Hematopoietic multipotent progenitor cell treated with erythropoietin and hydrocortisone succinate and interleukin-3 and kit ligand, for 15 days (in vitro differentiated cells): ENCODE measurements around the gene LGI2.
A peak's percentile ranks its signal among the peaks of the same experiment; 100 is the strongest.
"Not testable (repeated sequence)": the region's sequence is repeated elsewhere in the genome, so short reads cannot be mapped to it uniquely, and the experiment has no call there.

Source experiments
- DNase-seq: peaks from one replicate; pipeline ENCODE4 v3.0.0-alpha.2; 2015; ENCODE audit warnings: low spot score

Gene LGI2

DNA sequence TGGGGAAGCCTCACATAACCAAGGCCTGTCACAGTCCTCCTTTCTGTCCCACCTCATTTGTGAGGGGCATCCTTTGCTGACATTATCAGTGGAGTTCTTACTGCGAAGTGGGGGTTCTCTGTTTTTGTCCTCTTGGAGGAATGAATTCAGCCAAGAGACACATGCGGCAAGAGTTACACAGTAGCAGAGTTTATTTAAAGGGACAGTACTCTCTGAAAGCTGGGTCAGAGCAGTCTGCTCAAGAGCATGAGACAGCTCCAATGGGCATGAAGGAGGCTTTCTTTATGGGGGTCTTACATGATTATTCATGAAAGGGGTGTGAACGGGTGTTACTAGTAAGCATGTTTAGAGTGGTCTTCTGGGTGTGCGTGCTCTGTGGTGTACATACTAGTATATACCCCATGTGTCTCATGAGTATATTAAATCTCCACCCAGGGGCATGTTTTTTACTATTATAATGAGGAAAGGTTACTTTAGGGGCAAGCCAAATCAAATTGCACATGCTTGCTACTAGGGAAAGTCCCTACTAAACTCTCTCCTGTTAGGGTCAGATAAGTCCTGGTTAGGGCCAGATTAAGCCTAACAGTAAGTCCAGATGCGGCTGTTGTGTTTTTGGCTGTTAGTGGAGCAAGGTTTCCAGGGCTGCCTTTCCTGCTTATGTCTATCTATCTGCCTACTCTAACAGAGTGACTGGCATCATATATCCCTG, 19.8 kb upstream of the LGI2 start:
- peak; percentile 75 for DNase-seq

- no peak for DNase-seq
Measured at GRCh38 chr4:25043548-25043947, 12.8 kb upstream of the LGI2 start.

DNA sequence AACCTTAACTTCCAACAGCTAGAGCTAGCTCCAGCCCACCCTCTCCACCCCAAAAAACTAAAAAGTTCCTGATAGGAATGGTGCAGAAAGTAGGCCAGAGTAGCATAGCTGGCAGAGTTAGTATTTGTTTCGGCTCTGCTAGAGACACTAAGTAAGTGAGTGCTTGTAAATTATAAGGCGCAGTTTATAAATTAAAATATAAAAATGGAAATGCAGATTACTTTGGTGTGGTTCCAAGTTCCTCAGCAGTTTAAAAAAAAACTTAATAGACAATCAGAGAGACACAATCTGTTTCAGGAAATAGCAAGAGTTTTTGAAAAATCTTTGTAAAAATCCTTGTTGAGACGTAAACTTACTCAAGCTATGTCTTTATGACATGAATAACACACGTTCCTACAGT, 2.8 kb upstream of the LGI2 start:
- no peak for DNase-seq

GRCh38 chr4:25032126-25032525, 1.4 kb upstream of the LGI2 start:
- no peak for DNase-seq

DNA sequence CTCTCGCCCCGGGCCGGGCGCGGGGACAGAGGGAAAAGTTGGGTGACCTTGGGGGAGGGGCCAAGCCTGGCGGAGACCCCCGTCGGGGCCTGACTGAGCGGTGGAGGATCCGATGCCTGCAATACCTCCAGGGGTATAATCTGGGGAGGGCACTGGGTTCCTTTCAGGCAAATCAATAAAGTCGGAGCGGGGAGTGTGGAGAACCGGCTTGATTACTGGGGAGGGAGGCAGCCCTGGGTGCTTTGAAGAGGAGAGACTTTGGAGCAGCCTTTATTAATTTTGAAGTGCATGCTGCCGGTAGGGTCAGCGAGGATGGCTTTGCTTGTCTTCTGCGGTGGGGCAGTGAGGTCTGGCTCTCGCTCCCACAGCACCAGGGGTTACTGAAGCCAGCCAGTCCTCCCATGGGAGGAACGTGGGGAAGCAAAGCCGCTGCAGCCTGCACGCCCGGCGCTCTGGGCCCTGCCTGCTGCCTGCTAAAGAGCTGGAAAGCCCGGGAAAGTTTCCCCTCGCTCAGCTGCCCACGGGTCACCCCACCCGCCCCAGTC, 403 bp upstream of the LGI2 start:
- DNase-seq = no peak

DNA sequence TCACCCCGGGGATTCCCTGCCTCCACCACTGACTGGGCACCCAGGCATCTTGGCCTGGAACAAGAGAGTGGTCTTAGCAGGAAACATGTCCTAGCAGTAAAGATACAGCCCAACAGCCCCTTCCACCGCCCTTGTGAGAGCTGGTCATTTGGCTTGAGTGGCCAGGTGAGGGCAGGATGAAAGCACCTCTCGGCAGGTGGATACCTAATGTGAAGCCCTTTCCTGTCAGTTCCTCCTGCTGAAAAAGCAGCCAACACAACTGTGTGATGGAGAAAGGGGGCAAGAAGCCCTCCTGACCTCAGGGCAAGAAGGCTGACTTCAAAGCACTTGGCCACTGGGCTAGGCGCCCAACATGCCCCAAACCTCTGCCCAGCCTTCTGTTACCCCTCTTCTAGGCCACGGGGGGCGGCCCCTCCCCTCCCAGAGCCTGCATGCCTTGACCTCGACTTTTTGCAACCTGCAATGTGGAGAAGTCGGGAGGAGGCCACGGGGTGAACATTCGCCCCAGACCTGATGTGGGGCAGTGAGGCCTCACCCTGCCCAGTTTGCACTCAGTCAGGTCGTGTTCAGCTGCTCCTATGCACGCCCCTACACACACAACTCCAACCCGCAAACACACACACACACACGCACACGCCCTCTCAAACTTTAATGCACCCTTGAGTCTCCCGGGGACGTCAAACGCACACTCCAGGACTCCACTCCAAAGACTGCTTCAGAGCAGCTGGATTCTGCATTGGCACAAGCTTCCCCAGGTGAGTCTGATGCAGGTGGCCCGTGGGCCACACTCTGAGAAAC, 1.1 kb downstream of the LGI2 start:
- DNase-seq = no peak

DNA sequence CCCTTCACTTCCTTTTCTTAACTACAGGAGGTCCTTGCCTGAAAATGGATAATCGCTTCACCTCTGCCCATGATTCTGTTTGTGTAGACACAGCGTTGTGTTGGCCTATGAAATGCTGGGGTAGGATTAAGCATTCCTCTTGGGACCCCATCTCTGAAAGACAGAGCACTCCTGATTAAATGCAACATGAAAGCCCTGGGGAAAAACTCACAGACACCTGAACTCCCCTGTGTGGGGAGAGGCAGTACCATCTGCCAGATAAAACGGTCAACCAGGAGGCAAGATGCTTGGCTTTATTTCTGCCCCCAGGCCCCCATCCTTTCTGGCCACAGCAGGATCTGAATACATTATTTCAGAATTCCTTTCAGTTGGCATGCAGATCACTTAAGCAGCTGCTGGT, 1.9 kb downstream of the LGI2 start:
- DNase-seq = no peak

GRCh38 chr4:25022766-25023165, 8.0 kb downstream of the LGI2 start:
- DNase-seq = no peak

GRCh38 chr4:25021216-25021615, 9.5 kb downstream of the LGI2 start:
- DNase-seq = no peak

GRCh38 chr4:25020236-25020635, 10.5 kb downstream of the LGI2 start:
- DNase-seq = no peak

GRCh38 chr4:25019501-25019900, 11.2 kb downstream of the LGI2 start:
- DNase-seq = no peak

DNA sequence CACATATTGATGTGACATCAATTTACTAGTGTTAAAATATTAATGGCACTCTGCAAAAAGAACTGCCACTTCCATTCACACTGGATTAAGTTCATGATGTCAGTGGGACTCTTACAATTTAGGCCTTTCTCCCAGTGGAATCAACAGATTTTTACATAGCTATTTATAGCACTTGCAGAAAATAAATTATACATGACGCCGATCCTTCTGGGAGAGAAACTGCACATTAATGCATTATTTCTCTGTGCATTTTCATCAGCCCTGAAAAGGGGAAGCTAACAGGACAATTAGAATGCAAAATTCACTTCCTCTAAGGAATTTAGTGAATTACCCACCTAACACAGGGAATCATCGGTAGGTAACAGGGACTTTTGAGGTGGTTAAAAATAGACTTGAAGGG, 15.7 kb downstream of the LGI2 start:
- DNase-seq = no peak

GRCh38 chr4:25014662-25014983, 16.1 kb downstream of the LGI2 start:
- DNase-seq = not testable (repeated sequence)

GRCh38 chr4:25013756-25014661, 16.7 kb downstream of the LGI2 start:
- DNase-seq = no peak

DNA sequence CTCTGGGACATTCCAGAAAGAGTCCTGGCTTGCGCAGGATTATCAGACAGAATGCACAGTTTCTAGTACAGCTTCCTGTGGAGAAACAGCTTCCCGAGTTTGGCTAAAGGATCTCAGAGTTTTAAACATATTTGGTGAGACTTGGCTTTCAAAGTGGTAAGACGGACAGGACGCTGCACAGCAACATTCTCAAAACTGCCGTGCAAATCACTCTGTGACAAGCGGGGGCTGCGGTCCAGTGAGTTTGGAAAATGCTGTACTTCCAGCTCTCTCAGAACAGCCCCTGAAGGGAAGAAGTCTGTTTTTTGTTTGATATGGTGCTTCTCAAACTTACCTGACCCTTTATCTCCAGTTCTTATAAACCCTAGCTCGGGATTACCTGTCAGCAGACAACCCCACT, 18.1 kb downstream of the LGI2 start:
- DNase-seq = no peak

DNA sequence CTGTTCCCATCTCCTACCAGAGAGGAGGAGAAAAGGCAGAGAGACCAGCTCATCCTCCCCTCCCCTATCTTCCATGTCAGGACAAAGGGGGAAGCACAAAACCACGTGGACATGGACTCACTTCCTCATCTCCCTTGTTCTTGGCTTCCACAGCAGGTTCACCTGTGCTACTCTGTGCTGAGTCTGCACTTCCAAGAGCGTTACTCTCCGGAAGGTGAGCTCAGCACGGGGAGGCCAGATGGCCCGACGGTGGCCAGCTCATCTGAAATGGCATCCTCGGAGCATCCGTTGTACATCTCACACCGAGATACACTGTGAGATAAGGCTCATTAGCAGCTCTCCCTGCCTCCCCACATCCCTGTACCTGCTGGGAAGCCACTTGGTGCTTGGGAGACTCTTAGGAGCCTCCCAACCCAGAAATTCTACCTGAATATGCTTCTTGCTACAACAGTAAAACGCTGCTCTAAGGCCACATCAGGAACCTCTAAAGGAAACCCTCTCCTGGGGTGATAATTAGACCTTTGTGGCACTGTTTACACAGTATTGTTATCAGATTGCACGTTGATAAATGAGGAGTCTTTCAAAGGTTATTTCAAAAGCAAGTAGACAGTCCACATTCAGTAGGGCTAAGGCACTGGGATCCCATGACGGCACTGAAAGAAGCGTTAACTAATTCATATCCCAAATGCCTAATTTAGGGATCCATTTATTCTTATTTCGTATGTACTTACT, 19.4 kb downstream of the LGI2 start:
- DNase-seq = no peak

GRCh38 chr4:25007598-25007997, 23.1 kb downstream of the LGI2 start:
- DNase-seq = no peak

DNA sequence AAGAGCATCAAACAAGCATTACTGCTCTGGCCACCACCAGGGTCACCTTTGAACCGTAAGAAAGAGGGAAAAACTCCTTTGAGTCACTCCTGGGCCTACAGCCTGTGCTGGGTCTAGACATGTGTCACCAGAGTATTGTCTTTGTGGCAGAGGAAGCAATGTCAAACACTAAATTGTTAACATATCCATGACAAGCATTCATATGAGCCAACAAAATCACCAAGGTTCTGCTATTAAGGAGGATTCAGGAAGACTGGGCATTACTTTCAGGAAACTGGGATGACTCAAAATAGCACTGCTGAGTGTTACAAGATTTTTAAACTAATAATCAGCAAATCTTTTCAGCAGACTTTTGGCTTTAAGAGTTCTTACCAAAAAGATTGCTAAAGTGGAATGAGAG, 28.1 kb downstream of the LGI2 start:
- no peak for DNase-seq

DNA sequence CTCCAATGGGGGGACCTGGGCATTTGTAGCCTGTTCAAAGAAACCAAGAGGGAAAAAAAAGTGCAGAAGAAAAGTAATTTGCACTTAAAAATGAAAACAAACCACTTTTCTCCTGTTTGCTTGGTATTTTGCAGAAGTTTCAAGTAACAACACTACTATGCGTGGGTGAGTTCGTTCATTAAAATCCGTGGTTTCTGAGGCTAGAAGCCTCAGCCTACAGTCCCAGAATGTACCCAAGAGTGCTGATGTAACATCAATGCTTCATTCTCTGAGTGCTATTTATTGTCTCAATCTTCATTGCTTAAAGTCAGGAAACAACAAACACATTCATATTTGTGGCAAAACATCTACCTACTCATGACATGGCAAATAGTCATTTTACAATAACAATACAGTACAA, 29.2 kb downstream of the LGI2 start:
- no peak for DNase-seq

DNA sequence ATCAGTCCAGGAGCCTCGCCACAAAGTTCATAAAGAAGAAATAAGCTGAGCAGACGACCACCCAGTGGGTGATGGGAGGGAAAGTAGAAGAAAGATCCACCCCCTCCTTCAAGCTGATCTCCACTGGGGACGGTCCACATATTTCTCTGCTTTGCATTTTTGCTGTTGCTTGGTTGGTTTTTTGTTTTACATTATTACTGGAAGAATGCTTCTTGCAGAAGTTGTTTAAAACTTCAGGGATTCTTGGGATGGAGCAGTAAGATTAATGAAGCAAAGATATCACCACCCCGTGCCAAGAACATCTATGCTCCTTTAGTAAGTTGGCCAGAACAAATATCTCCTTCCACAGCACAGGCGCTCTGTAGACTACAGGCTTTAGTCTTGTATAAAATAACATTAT, 30.1 kb downstream of the LGI2 start:
- DNase-seq = no peak

- no peak for DNase-seq
Measured at GRCh38 chr4:24999392-25000089, 31.2 kb downstream of the LGI2 start.
